Heart right ventricle (tissue), 16 donors: ENCODE results near the gene HLCS. TPM values are rescaled to one million over a fixed set of nuclear protein-coding genes. Genes with fewer than 3 reads are reported as not detected.

Experiments
- ATAC-seq, 8 donors: fragments of 200-7000 bp; cut with Tn5 transposase; one replicate each; pipeline ENCODE4 v1.9.1; 2020; ENCODE audit warnings: mild to moderate bottlenecking in 8 of 8, moderate library complexity in 8 of 8, moderate number of reproducible peaks in 1 of 8
- DNase-seq, 2 donors: peaks; one replicate each; pipeline ENCODE4 v3.0.0-alpha.2; 2020
- H3K27ac ChIP-seq, 10 donors: fragments of 200-600 bp; sonication (generic) in 2 of 10; one replicate each; pipeline versions ENCODE4 v1.5.0 to v1.8.0; 2020 to 2022; ENCODE audit warnings: mild to moderate bottlenecking in 3 of 10
- H3K27me3 ChIP-seq, 7 donors: fragments of 200-600 bp; one replicate each; pipeline ENCODE4 v1.8.0; 2021 to 2022; ENCODE audit warnings: mild to moderate bottlenecking in 2 of 7
- H3K36me3 ChIP-seq, 9 donors: fragments of 200-600 bp; sonication (generic) in 1 of 9; one replicate each; pipeline versions ENCODE4 v1.5.0 to v1.8.0; 2020 to 2022; ENCODE audit warnings: mild to moderate bottlenecking in 2 of 9
- H3K4me1 ChIP-seq, 9 donors: fragments of 200-600 bp; sonication (generic) in 1 of 9; one replicate each; pipeline versions ENCODE4 v1.5.0 to v1.8.0; 2020 to 2022; ENCODE audit warnings: mild to moderate bottlenecking in 4 of 9
- H3K4me3 ChIP-seq, 10 donors: fragments of 200-600 bp; sonication (generic) in 2 of 10; one replicate each; pipeline versions ENCODE4 v1.5.0 to v1.8.0; 2020 to 2022; ENCODE audit warnings: mild to moderate bottlenecking in 7 of 10, moderate library complexity in 2 of 10
- H3K9me3 ChIP-seq, 11 donors: fragments of 200-600 bp in 10 of 11; sonication (generic) in 2 of 11; one replicate each; pipeline versions ENCODE4 v1.5.0 to v1.8.0; 2013 to 2022; ENCODE audit warnings: mild to moderate bottlenecking in 2 of 11, control low read depth in 1 of 11, moderate library complexity in 1 of 11
- CTCF ChIP-seq, 9 donors: fragments of 200-600 bp; sonication (generic) in 2 of 9; IDR thresholded peaks; one replicate each; pipeline versions ENCODE4 v1.5.0 to v1.8.0; 2021 to 2022; ENCODE audit warnings: antibody characterized with exemption in 9 of 9, mild to moderate bottlenecking in 5 of 9, moderate library complexity in 1 of 9
- WGBS, 2 donors: extraction: QIAGEN DNeasy Blood & Tissue Kit; methylation state at CpG; one replicate each; pipeline ENCODE4 v1.1.7; 2013; ENCODE audit warnings: inconsistent platforms in 1 of 2; 5-methylcytosine and 5-hydroxymethylcytosine counted together
- intact Hi-C, 10 donors: fragments of 100-400 bp; cut with DNase I; formaldehyde crosslinking; loops; one replicate each; pipeline versions ENCODE4 v1.11.1 to v1.14.2; 2022
- polyA plus RNA-seq, 2 donors: library from polyadenylated mRNA; stranded (reverse); fragments of 200-250 nt; gene quantifications; one replicate each; pipeline ENCODE4 v1.2.3, GENCODE V29; 2013
- total RNA-seq, 10 donors: library from RNA; stranded (reverse); fragmentation: NEBNext Ultra II Directional in 3 of 10; extraction: Animal tissue kit (Norgen Biotek cat#: 25700) in 3 of 10; gene quantifications; one replicate each; pipeline versions ENCODE4 v1.2.1 to v1.2.4, GENCODE V29; 2021 to 2023
- donor health status: Arrhythmogenic right ventricular cardiomyopathy.
- donor health status: ischemic (EF 13 %, LVEDD 7.1; RV severe dilation, severe dysfunction).
- donor health status: healthy with polysubstance abuse.
- donor health status: DM: no; HTN: yes; CAD: no.
- donor health status: DM: no; HTN: no; CAD: no.
- donor health status: ischemic (EF 25% LVEDD 6.9; RV normal size, moderate dysfunction).
- donor health status: ischemic (EF 25% LVEDD 5.7; RV mildly dilated, moderate dysfunction).
- donor health status: healthy.
- donor health status: DM: yes; HTN: yes; CAD: no.
- donor health status: Ischemic cardiomyopathy.
- donor health status: ischemic (EF 35%, LVEDD 5.7; RV mildly dilated, moderate dysfunction).
- donor health status: nonischemic (EF 11% LVEDD 7.7; RV severe dilation, severe dysfunction).
- donor health status: DM: yes; HTN: yes; CAD: no.
- donor health status: PGD.
- donor health status: ischemic (EF 29% LVEDD 5.4; RV normal size, mild dysfunction).
- donor health status: nonischemic (EF 23%, LVEDD 6.1; RV moderate dilation, normal function).

Gene HLCS
- total and polyA plus RNA-seq, 12 donors = 2.0 to 9.6 (median 6.7) TPM

- no peak overlapping the region for H3K27ac ChIP-seq
- H3K4me3 ChIP-seq = no peak overlapping the region
- no peak for DNase-seq
- H3K36me3 ChIP-seq = no peaks in the 10 kb centered on the region
- ATAC-seq = no peak
- H3K9me3 ChIP-seq = peaks cover 0 to 12% (median 4%) of the 10 kb centered on the region in 11 donors
- H3K4me1 ChIP-seq = peaks cover 0 to 28% (median 0%) of the 10 kb centered on the region in 9 donors
- 90 to 95% methylated on average over 5 of the region's 5 CpGs for WGBS, 2 donors
- no peak for TF ChIP-seq CTCF (IDR thresholded peaks at IDR 0.05)
- intact Hi-C loops = loop anchor here in 1 of 10 donors (2.0 kb wide), 1 partner anchor 25 kb away; no protein-coding TSS in a partner anchor
- H3K27me3 ChIP-seq = no peaks in the 10 kb centered on the region
Observed at GRCh38 chr21:36887963-36888362, 78.5 kb downstream of the HLCS start.

- no peak overlapping the region for H3K4me3 ChIP-seq
- H3K4me1 ChIP-seq = peaks cover 0 to 3% (median 0%) of the 10 kb centered on the region in 9 donors
- no peak for ATAC-seq
- no peaks in the 10 kb centered on the region for H3K36me3 ChIP-seq
- no peak for TF ChIP-seq CTCF (IDR thresholded peaks at IDR 0.05)
- H3K27ac ChIP-seq = no peak overlapping the region
- DNase-seq = no peak
- 92% methylated on average over 14 of the region's 14 CpGs for whole genome bisulfite sequencing, 2 donors
- intact Hi-C loops = no loop called here
- H3K27me3 ChIP-seq = no peaks in the 10 kb centered on the region
- H3K9me3 ChIP-seq = peaks cover 0 to 12% (median 4%) of the 10 kb centered on the region in 11 donors
Observed at GRCh38 chr21:36883532-36884486, 82.7 kb downstream of the HLCS start.

- intact Hi-C loops = no loop called here
- no peak for ATAC-seq
- TF ChIP-seq CTCF (IDR thresholded peaks at IDR 0.05) = no peak
- Histone ChIP-seq H3K36me3 (no peaks in the 10 kb centered on the region), H3K4me1 (no peaks in the 10 kb centered on the region), H3K4me3 (no peak overlapping the region), H3K27me3 (no peaks in the 10 kb centered on the region), H3K27ac (no peak overlapping the region), H3K9me3 (peaks cover 0 to 19% (median 4%) of the 10 kb centered on the region in 11 donors)
- no peak for DNase-seq
- whole genome bisulfite sequencing, 2 donors = 79 to 84% methylated on average over 4 of the region's 4 CpGs
Observed at GRCh38 chr21:36882776-36883175, 83.7 kb downstream of the HLCS start.

GRCh38 chr21:36881228-36881627 is 85.2 kb downstream of the HLCS start:
- Histone ChIP-seq H3K27ac (no peak overlapping the region), H3K27me3 (no peaks in the 10 kb centered on the region), H3K4me1 (no peaks in the 10 kb centered on the region), H3K4me3 (no peak overlapping the region), H3K9me3 (peaks cover 0 to 24% (median 4%) of the 10 kb centered on the region in 11 donors), H3K36me3 (no peaks in the 10 kb centered on the region)
- DNase-seq (no peak), ATAC-seq (peak in 1 of 8 donors; percentile 50)
- intact Hi-C loops = no loop called here
- 92 to 95% methylated on average over 12 of the region's 12 CpGs for WGBS, 2 donors
- TF ChIP-seq CTCF (IDR thresholded peaks at IDR 0.05) = no peak
